Spleen (tissue), 11 donors: ENCODE data around the gene STX16. TPM values are rescaled to one million over a fixed set of nuclear protein-coding genes. Genes with fewer than 3 reads are reported as not detected.

Experiments used
- DNase-seq: peaks from one replicate; pipeline ENCODE4 v3.0.0-alpha.2; 2020
- H3K27ac ChIP-seq, 8 donors: fragments of 200-600 bp; sonication (generic) in 7 of 8; 1 replicate in 4 of 8; 2 replicates in 4 of 8; pipeline versions ENCODE4 v1.5.0 to v1.8.0; 2016 to 2021; ENCODE audit warnings: inconsistent platforms in 4 of 8, mild to moderate bottlenecking in 4 of 8, moderate library complexity in 1 of 8
- H3K27me3 ChIP-seq, 7 donors: fragments of 200-600 bp; sonication (generic) in 6 of 7; replicated peaks in 1 of 7; 1 replicate in 4 of 7; 2 replicates in 3 of 7; pipeline versions ENCODE4 v1.5.0 to v1.8.0; 2016 to 2021; ENCODE audit warnings: inconsistent platforms in 3 of 7, mild to moderate bottlenecking in 1 of 7
- H3K36me3 ChIP-seq, 6 donors: fragments of 200-600 bp; sonication (generic) in 5 of 6; 1 replicate in 4 of 6; 2 replicates in 2 of 6; pipeline versions ENCODE4 v1.5.0 to v1.8.0; 2016 to 2021; ENCODE audit warnings: inconsistent platforms in 2 of 6
- H3K4me1 ChIP-seq, 6 donors: fragments of 200-600 bp; sonication (generic) in 5 of 6; 1 replicate in 3 of 6; 2 replicates in 3 of 6; pipeline versions ENCODE4 v1.5.0 to v1.8.0; 2016 to 2021; ENCODE audit warnings: inconsistent platforms in 3 of 6
- H3K4me3 ChIP-seq, 8 donors: fragments of 200-600 bp; sonication (generic) in 7 of 8; 1 replicate in 4 of 8; 2 replicates in 4 of 8; pipeline versions ENCODE4 v1.5.0 to v1.8.0; 2016 to 2021; ENCODE audit warnings: inconsistent platforms in 4 of 8, mild to moderate bottlenecking in 4 of 8, moderate library complexity in 2 of 8
- H3K9me3 ChIP-seq, 8 donors: fragments of 200-600 bp; sonication (generic) in 7 of 8; 1 replicate in 4 of 8; 2 replicates in 4 of 8; pipeline versions ENCODE4 v1.5.0 to v1.8.0; 2016 to 2021; ENCODE audit warnings: inconsistent platforms in 4 of 8
- CTCF ChIP-seq, 11 experiments: fragments of 200-600 bp in 7 of 11; fragments of 450-650 bp in 4 of 11; sonication (generic) in 4 of 11; IDR thresholded peaks in 8 of 11; conservative IDR thresholded peaks in 3 of 11; 1 replicate in 7 of 11; 2 replicates in 4 of 11; pipeline versions ENCODE4 v1.4.0 to v1.8.0; 2016 to 2021; ENCODE audit warnings: antibody characterized with exemption in 11 of 11, inconsistent platforms in 4 of 11, mild to moderate bottlenecking in 1 of 11
- POLR2A ChIP-seq, 3 donors: fragments of 450-650 bp; IDR thresholded peaks; one replicate each; pipeline ENCODE4 v1.5.1; 2017; ENCODE audit warnings: antibody characterized with exemption in 3 of 3, mild to moderate bottlenecking in 1 of 3
- POLR2AphosphoS5 ChIP-seq, 3 donors: sonication (generic); formaldehyde crosslinking; IDR thresholded peaks; one replicate each; pipeline ENCODE4 v1.5.1; 2017; ENCODE audit warnings: antibody characterized with exemption in 3 of 3
- WGBS, 5 donors: extraction: QIAGEN DNeasy Blood & Tissue Kit in 3 of 5; methylation state at CpG; one replicate each; pipeline versions ENCODE4 v1.1.5 to v1.1.7; 2013 to 2018; 5-methylcytosine and 5-hydroxymethylcytosine counted together
- intact Hi-C: fragments of 100-400 bp; cut with DNase I; formaldehyde crosslinking; loops from one replicate; pipeline ENCODE4 v1.15.0; 2023; ENCODE audit warnings: low total_unique reads
- polyA plus RNA-seq, 3 donors: library from polyadenylated mRNA; stranded (reverse); fragments of 200-250 nt; gene quantifications; one replicate each; pipeline ENCODE4 v1.2.1, GENCODE V29; 2013
- total RNA-seq, 7 donors: library from RNA; depleted of rRNA in 3 of 7; stranded (reverse); fragments of >200 nt in 3 of 7; fragmentation: NEBNext Ultra II Directional in 4 of 7; extraction: Animal tissue kit (Norgen Biotek cat#: 25700) in 4 of 7; gene quantifications; one replicate each; pipeline versions ENCODE4 v1.1.0 to v1.2.1, GENCODE V29; 2016 to 2021
- donor health status: healthy with polysubstance abuse.
- donor health status: DM: no; HTN: no; CAD: no; lungs with moderate emphysema.
- donor health status: DM: no; HTN: no; CAD: no.
- donor health status: Bipolar disorder and iron deficiency.
- donor health status: healthy.
- donor health status: DM: no; HTN: no; CAD: no.
- donor health status: DM: yes; HTN: yes; CAD: no.

Gene STX16
- total and polyA plus RNA-seq, 10 donors: 34.4 to 105 (median 75.0) TPM

- H3K36me3 ChIP-seq: peaks cover 0 to 24% (median 0%) of the 10 kb centered on the region in 6 donors
- DNase-seq: no peak
- peaks cover 7 to 42% (median 29%) of the 10 kb centered on the region in 6 donors for H3K4me1 ChIP-seq
- WGBS, 5 donors: 55 to 68% (median 60%) methylated on average over 6 of the region's 6 CpGs
- no peaks in the 10 kb centered on the region for H3K9me3 ChIP-seq
- TF ChIP-seq POLR2A (IDR thresholded peaks at IDR 0.05): no peak
- peak in 1 of 3 donors; percentile 21 for TF ChIP-seq POLR2AphosphoS5 (IDR thresholded peaks at IDR 0.05)
- H3K4me3 ChIP-seq: no peak overlapping the region
- peak overlapping the region in 4 of 8 donors; percentile 14 to 95 (median 42) for H3K27ac ChIP-seq
- intact Hi-C loops: no loop called here
- no peaks in the 10 kb centered on the region for H3K27me3 ChIP-seq
Measured at GRCh38 chr20:58688840-58689239, 37.8 kb downstream of the STX16 start.

- H3K4me3 ChIP-seq: no peak overlapping the region
- intact Hi-C loops: no loop called here
- peaks cover 0 to 20% (median 2%) of the 10 kb centered on the region in 6 donors for H3K36me3 ChIP-seq
- H3K27ac ChIP-seq: peak overlapping the region; percentile 76 to 98 (median 95)
- no peak for DNase-seq
- no peaks in the 10 kb centered on the region for H3K27me3 ChIP-seq
- peaks cover 7 to 55% (median 38%) of the 10 kb centered on the region in 6 donors for H3K4me1 ChIP-seq
- no peaks in the 10 kb centered on the region for H3K9me3 ChIP-seq
- no peak for TF ChIP-seq CTCF (IDR thresholded peaks at IDR 0.05 in 8 of 11, conservative IDR thresholded peaks at IDR 0.05 in 3 of 11)
- no peak for TF ChIP-seq POLR2AphosphoS5 (IDR thresholded peaks at IDR 0.05)
- TF ChIP-seq POLR2A (IDR thresholded peaks at IDR 0.05): no peak
- WGBS, 5 donors: 51 to 75% (median 54%) methylated on average over 7 of the region's 7 CpGs
Measured at GRCh38 chr20:58690396-58691135, 39.5 kb downstream of the STX16 start.

- 45 to 66% (median 59%) methylated on average over 8 to 31 of the region's 31 CpGs for WGBS, 5 donors
- Histone ChIP-seq H3K4me3 (peak overlapping the region in 1 of 8 donors; percentile 73), H3K36me3 (peaks cover 0 to 25% (median 15%) of the 10 kb centered on the region in 6 donors), H3K9me3 (no peaks in the 10 kb centered on the region), H3K4me1 (peaks cover 7 to 55% (median 38%) of the 10 kb centered on the region in 6 donors), H3K27ac (peak overlapping the region; percentile 76 to 98 (median 95)), H3K27me3 (no peaks in the 10 kb centered on the region)
- TF ChIP-seq POLR2A (IDR thresholded peaks at IDR 0.05): no peak
- peak; percentile 68 to 79 (median 71) for TF ChIP-seq POLR2AphosphoS5 (IDR thresholded peaks at IDR 0.05)
- peak in 1 of 11 experiments; percentile 18 for TF ChIP-seq CTCF (IDR thresholded peaks at IDR 0.05 in 8 of 11, conservative IDR thresholded peaks at IDR 0.05 in 3 of 11)
- intact Hi-C loops: no loop called here
- DNase-seq: peak; percentile 91
Measured at GRCh38 chr20:58691773-58692578, 40.9 kb downstream of the STX16 start.

GRCh38 chr20:58692579-58693225 lies 41.6 kb downstream of the STX16 start, which contains the start of gene NPEPL1:
NPEPL1 (plus strand) TSS chr20:58692800; CDS start chr20:58692901, 101 bp downstream.
- Histone ChIP-seq H3K9me3 (no peaks in the 10 kb centered on the region), H3K4me1 (peaks cover 7 to 55% (median 38%) of the 10 kb centered on the region in 6 donors), H3K27me3 (no peaks in the 10 kb centered on the region), H3K27ac (peak within 1 kb of the TSS; percentile 76 to 98 (median 95)), H3K4me3 (peak within 1 kb of the TSS; percentile 31 to 73 (median 42)), H3K36me3 (peaks cover 0 to 32% (median 22%) of the 10 kb centered on the region in 6 donors)
- DNase-seq: peak; percentile 95
- TF ChIP-seq POLR2AphosphoS5 (IDR thresholded peaks at IDR 0.05): peak in 1 of 3 donors; percentile 10
- no peak for TF ChIP-seq POLR2A (IDR thresholded peaks at IDR 0.05)
- peak in 2 of 11 experiments; percentile 15 to 33 for TF ChIP-seq CTCF (IDR thresholded peaks at IDR 0.05 in 8 of 11, conservative IDR thresholded peaks at IDR 0.05 in 3 of 11)
- WGBS, 5 donors: 0 to 2% (median 1%) methylated on average over 20 to 93 of the region's 93 CpGs
- intact Hi-C loops: no loop called here
